ENCODE data around the gene PEPD.

PEPD gene

GRCh38 chr19:33403221-33403972, 118.2 kb downstream of the PEPD start:
- Histone ChIP-seq H3K27me3 (replicated peaks in 2 of 5; ENCODE audit: control insufficient read depth in 4 of 5, insufficient read depth in 5 of 5, low read length in 4 of 5) (no peaks in the 10 kb centered on the region), H3K4me3 (ENCODE audit: control insufficient read depth in 1 of 7, extremely low read depth in 1 of 7, insufficient read depth in 4 of 7, low read depth in 2 of 7, low read length in 6 of 7) (no peak overlapping the region), H3K9me3 (ENCODE audit: control extremely low read depth in 1 of 5, control insufficient read depth in 4 of 5, insufficient read depth in 2 of 5, low read depth in 1 of 5, low read length in 4 of 5) (no peaks in the 10 kb centered on the region), H3K36me3 (ENCODE audit: control insufficient read depth in 4 of 4, insufficient read depth in 4 of 4, low read length in 3 of 4) (no peaks in the 10 kb centered on the region), H3K27ac (ENCODE audit: insufficient read depth in 1 of 2, low read depth in 1 of 2, low read length in 2 of 2, poor library complexity in 1 of 2, severe bottlenecking in 2 of 2) (no peak overlapping the region), H3K4me1 (ENCODE audit: control extremely low read depth in 1 of 4, control insufficient read depth in 4 of 4, insufficient read depth in 4 of 4, low read length in 3 of 4) (peaks cover 0 to 7% (median 3%) of the 10 kb centered on the region in 4 experiments)
- WGBS (ENCODE audit: insufficient coverage): 98% methylated on average over 12 of the region's 18 CpGs
- POLR2A ChIA-PET: interaction anchor here (1.8 kb wide), 1 partner anchor 101 kb away, joined by 4 read pairs; the partner anchor contains the start of gene CEBPA
- CTCF ChIA-PET: interaction anchor here (1.0 to 16.5 kb wide), 3 partner anchors 7 to 163 kb away, joined by 3 to 278 read pairs (median 25); no protein-coding TSS in a partner anchor
- no peak for DNase-seq

GRCh38 chr19:33402421-33403220, 119.0 kb downstream of the PEPD start:
- 93% methylated on average over 13 of the region's 18 CpGs for WGBS (ENCODE audit: insufficient coverage)
- Histone ChIP-seq H3K4me1 (ENCODE audit: control extremely low read depth in 1 of 4, control insufficient read depth in 4 of 4, insufficient read depth in 4 of 4, low read length in 3 of 4) (peaks cover 0 to 2% (median 0%) of the 10 kb centered on the region in 4 experiments), H3K27ac (ENCODE audit: insufficient read depth in 1 of 2, low read depth in 1 of 2, low read length in 2 of 2, poor library complexity in 1 of 2, severe bottlenecking in 2 of 2) (no peak overlapping the region), H3K4me3 (ENCODE audit: control insufficient read depth in 1 of 7, extremely low read depth in 1 of 7, insufficient read depth in 4 of 7, low read depth in 2 of 7, low read length in 6 of 7) (no peak overlapping the region), H3K9me3 (ENCODE audit: control extremely low read depth in 1 of 5, control insufficient read depth in 4 of 5, insufficient read depth in 2 of 5, low read depth in 1 of 5, low read length in 4 of 5) (no peaks in the 10 kb centered on the region), H3K36me3 (ENCODE audit: control insufficient read depth in 4 of 4, insufficient read depth in 4 of 4, low read length in 3 of 4) (no peaks in the 10 kb centered on the region), H3K27me3 (replicated peaks in 2 of 5; ENCODE audit: control insufficient read depth in 4 of 5, insufficient read depth in 5 of 5, low read length in 4 of 5) (no peaks in the 10 kb centered on the region)
- POLR2A ChIA-PET: interaction anchor here (1.8 kb wide), 1 partner anchor 100 kb away, joined by 4 read pairs; the partner anchor contains the start of gene CEBPA
- CTCF ChIA-PET: interaction anchor here (16.5 kb wide), 1 partner anchor 162 kb away, joined by 278 read pairs; no protein-coding TSS in a partner anchor
- peak in 2 of 3 donors; percentile 4 to 11 for DNase-seq

- WGBS (ENCODE audit: insufficient coverage): 98% methylated on average over 23 of the region's 30 CpGs
- Histone ChIP-seq H3K9me3 (ENCODE audit: control extremely low read depth in 1 of 5, control insufficient read depth in 4 of 5, insufficient read depth in 2 of 5, low read depth in 1 of 5, low read length in 4 of 5) (no peaks in the 10 kb centered on the region), H3K4me1 (ENCODE audit: control extremely low read depth in 1 of 4, control insufficient read depth in 4 of 4, insufficient read depth in 4 of 4, low read length in 3 of 4) (no peaks in the 10 kb centered on the region), H3K27ac (ENCODE audit: insufficient read depth in 1 of 2, low read depth in 1 of 2, low read length in 2 of 2, poor library complexity in 1 of 2, severe bottlenecking in 2 of 2) (no peak overlapping the region), H3K27me3 (replicated peaks in 2 of 5; ENCODE audit: control insufficient read depth in 4 of 5, insufficient read depth in 5 of 5, low read length in 4 of 5) (no peaks in the 10 kb centered on the region), H3K4me3 (ENCODE audit: control insufficient read depth in 1 of 7, extremely low read depth in 1 of 7, insufficient read depth in 4 of 7, low read depth in 2 of 7, low read length in 6 of 7) (no peak overlapping the region), H3K36me3 (ENCODE audit: control insufficient read depth in 4 of 4, insufficient read depth in 4 of 4, low read length in 3 of 4) (no peaks in the 10 kb centered on the region)
- ChIA-PET POLR2A (interaction anchor here (1.8 kb wide), 1 partner anchor 99 kb away, joined by 4 read pairs; the partner anchor contains the start of gene CEBPA), CTCF (interaction anchor here (2.6 to 16.5 kb wide), 2 partner anchors 14 to 162 kb away, joined by 8 to 278 read pairs; no protein-coding TSS in a partner anchor)
- no peak for DNase-seq
Measured at GRCh38 chr19:33401683-33402420, 119.7 kb downstream of the PEPD start.

- no peak overlapping the region for H3K4me3 ChIP-seq (ENCODE audit: control insufficient read depth in 1 of 7, extremely low read depth in 1 of 7, insufficient read depth in 4 of 7, low read depth in 2 of 7, low read length in 6 of 7)
- no peaks in the 10 kb centered on the region for H3K4me1 ChIP-seq (ENCODE audit: control extremely low read depth in 1 of 4, control insufficient read depth in 4 of 4, insufficient read depth in 4 of 4, low read length in 3 of 4)
- no peaks in the 10 kb centered on the region for H3K27me3 ChIP-seq (replicated peaks in 2 of 5; ENCODE audit: control insufficient read depth in 4 of 5, insufficient read depth in 5 of 5, low read length in 4 of 5)
- CTCF ChIA-PET: interaction anchor here (2.6 to 16.5 kb wide), 2 partner anchors 15 to 161 kb away, joined by 8 to 278 read pairs; no protein-coding TSS in a partner anchor
- DNase-seq: no peak
- H3K27ac ChIP-seq (ENCODE audit: insufficient read depth in 1 of 2, low read depth in 1 of 2, low read length in 2 of 2, poor library complexity in 1 of 2, severe bottlenecking in 2 of 2): no peak overlapping the region
- no peaks in the 10 kb centered on the region for H3K9me3 ChIP-seq (ENCODE audit: control extremely low read depth in 1 of 5, control insufficient read depth in 4 of 5, insufficient read depth in 2 of 5, low read depth in 1 of 5, low read length in 4 of 5)
- WGBS (ENCODE audit: insufficient coverage): 95% methylated on average over 21 of the region's 24 CpGs
- POLR2A ChIA-PET: interaction anchor here (0.9 kb wide), 1 partner anchor 19 kb away, joined by 3 read pairs; no protein-coding TSS in a partner anchor
- no peaks in the 10 kb centered on the region for H3K36me3 ChIP-seq (ENCODE audit: control insufficient read depth in 4 of 4, insufficient read depth in 4 of 4, low read length in 3 of 4)
Measured at GRCh38 chr19:33400856-33401682, 120.5 kb downstream of the PEPD start.

- H3K36me3 ChIP-seq (ENCODE audit: control insufficient read depth in 4 of 4, insufficient read depth in 4 of 4, low read length in 3 of 4): no peaks in the 10 kb centered on the region
- CTCF ChIA-PET: interaction anchor here (1.0 to 16.5 kb wide), 4 partner anchors 16 to 160 kb away, joined by 3 to 278 read pairs (median 7); partner anchors contain the start of genes CEBPA and CEBPG
- H3K4me3 ChIP-seq (ENCODE audit: control insufficient read depth in 1 of 7, extremely low read depth in 1 of 7, insufficient read depth in 4 of 7, low read depth in 2 of 7, low read length in 6 of 7): no peak overlapping the region
- DNase-seq: no peak
- POLR2A ChIA-PET: interaction anchor here (0.9 kb wide), 1 partner anchor 18 kb away, joined by 3 read pairs; no protein-coding TSS in a partner anchor
- H3K4me1 ChIP-seq (ENCODE audit: control extremely low read depth in 1 of 4, control insufficient read depth in 4 of 4, insufficient read depth in 4 of 4, low read length in 3 of 4): peaks cover 0 to under 1% (median 0%) of the 10 kb centered on the region in 4 experiments
- no peak overlapping the region for H3K27ac ChIP-seq (ENCODE audit: insufficient read depth in 1 of 2, low read depth in 1 of 2, low read length in 2 of 2, poor library complexity in 1 of 2, severe bottlenecking in 2 of 2)
- H3K9me3 ChIP-seq (ENCODE audit: control extremely low read depth in 1 of 5, control insufficient read depth in 4 of 5, insufficient read depth in 2 of 5, low read depth in 1 of 5, low read length in 4 of 5): no peaks in the 10 kb centered on the region
- 95% methylated on average over 21 of the region's 22 CpGs for WGBS (ENCODE audit: insufficient coverage)
- no peaks in the 10 kb centered on the region for H3K27me3 ChIP-seq (replicated peaks in 2 of 5; ENCODE audit: control insufficient read depth in 4 of 5, insufficient read depth in 5 of 5, low read length in 4 of 5)
Measured at GRCh38 chr19:33399745-33400681, 121.6 kb downstream of the PEPD start.

All from common myeloid progenitor, CD34-positive (primary cell).